ENCODE results near the gene SLC30A1. TPM values are rescaled to one million over a fixed set of nuclear protein-coding genes. Genes with fewer than 3 reads are reported as not detected.

The SLC30A1 gene
- total and polyA plus RNA-seq, 10 of the 15 experiments (the other 5 are each of a cell fraction or from before 2014, with no cell fraction given), result 3.5 to 14.1 (median 8.8) TPM

DNA sequence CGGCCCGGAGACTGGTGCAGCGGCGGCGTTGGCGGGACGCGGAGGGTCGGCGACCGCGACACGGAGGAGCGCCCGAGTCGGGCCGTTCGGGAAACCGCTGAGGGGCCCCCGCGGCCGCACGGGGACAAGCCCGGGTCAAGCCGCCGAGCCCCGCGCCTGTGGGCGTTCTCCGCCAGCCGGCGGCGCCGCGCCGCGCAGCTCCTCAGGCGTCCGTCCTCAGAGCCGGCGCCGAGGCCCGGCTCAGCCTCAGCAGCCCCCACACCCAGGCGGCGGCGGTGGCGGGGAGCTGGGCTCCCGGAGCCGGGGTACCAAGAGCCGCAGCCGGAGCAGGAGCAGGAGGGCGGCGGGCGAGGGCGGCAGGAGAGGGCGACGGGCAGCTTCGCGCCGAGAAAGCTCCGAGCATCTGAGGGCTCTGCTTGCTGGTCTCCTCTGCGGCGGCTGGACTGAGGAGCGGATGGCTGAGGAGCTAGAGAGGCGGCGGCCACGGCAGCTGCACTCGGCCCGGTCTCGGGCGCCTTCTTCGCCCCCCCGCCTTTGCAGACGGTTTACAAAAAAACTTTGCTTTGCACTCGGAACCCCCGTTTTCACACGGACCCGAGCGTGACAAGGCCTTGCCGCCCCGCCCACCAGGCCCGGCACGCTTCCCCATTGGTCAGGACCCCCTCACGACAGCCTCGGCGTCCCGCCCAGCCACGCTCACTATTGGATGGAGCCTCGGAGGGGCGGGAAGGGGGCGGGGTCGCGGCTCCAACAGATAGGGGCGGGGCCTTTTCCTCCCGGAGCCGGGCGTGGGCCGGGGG lies at the start of gene SLC30A1 (continued):
- peak; percentile 5; the same call in 1 of the 2 replicates for TF ChIP-seq NR2C1 (IDR thresholded peaks at IDR 0.05)
- peak; percentile 83 for TF ChIP-seq PAX5 (IDR thresholded peaks at IDR 0.05; ENCODE audit: borderline replicate concordance, low read depth, low read length)
- TF ChIP-seq, protein P1, sequence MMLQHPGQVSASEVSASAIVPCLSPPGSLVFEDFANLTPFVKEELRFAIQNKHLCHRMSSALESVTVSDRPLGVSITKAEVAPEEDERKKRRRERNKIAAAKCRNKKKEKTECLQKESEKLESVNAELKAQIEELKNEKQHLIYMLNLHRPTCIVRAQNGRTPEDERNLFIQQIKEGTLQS (IDR thresholded peaks at IDR 0.05; ENCODE audit: borderline replicate concordance, extremely low read depth, low read depth, low read length), result no peak
- 0 out of 3 replicates have a peak, but pooled peaks have one; percentile 11 for TF ChIP-seq POU2F2 (IDR thresholded peaks at IDR 0.05; ENCODE audit: borderline replicate concordance, low read depth, low read length)
- TF ChIP-seq IKZF1 (conservative IDR thresholded peaks at IDR 0.05), result peak; percentile 49
- no peak for TF ChIP-seq NR2C2 (IDR thresholded peaks at IDR 0.05; ENCODE audit: borderline replicate concordance, control insufficient read depth, insufficient read length, low read depth)
- peak; percentile 54; the same call in 1 of the 2 replicates for TF ChIP-seq PML (IDR thresholded peaks at IDR 0.05; ENCODE audit: low read length)
- TF ChIP-seq, protein P2, sequence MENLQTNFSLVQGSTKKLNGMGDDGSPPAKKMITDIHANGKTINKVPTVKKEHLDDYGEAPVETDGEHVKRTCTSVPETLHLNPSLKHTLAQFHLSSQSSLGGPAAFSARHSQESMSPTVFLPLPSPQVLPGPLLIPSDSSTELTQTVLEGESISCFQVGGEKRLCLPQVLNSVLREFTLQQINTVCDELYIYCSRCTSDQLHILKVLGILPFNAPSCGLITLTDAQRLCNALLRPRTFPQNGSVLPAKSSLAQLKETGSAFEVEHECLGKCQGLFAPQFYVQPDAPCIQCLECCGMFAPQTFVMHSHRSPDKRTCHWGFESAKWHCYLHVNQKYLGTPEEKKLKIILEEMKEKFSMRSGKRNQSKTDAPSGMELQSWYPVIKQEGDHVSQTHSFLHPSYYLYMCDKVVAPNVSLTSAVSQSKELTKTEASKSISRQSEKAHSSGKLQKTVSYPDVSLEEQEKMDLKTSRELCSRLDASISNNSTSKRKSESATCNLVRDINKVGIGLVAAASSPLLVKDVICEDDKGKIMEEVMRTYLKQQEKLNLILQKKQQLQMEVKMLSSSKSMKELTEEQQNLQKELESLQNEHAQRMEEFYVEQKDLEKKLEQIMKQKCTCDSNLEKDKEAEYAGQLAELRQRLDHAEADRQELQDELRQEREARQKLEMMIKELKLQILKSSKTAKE (IDR thresholded peaks at IDR 0.05; ENCODE audit: low read depth, poor library complexity, severe bottlenecking), result no peak
- TF ChIP-seq, protein P3, sequence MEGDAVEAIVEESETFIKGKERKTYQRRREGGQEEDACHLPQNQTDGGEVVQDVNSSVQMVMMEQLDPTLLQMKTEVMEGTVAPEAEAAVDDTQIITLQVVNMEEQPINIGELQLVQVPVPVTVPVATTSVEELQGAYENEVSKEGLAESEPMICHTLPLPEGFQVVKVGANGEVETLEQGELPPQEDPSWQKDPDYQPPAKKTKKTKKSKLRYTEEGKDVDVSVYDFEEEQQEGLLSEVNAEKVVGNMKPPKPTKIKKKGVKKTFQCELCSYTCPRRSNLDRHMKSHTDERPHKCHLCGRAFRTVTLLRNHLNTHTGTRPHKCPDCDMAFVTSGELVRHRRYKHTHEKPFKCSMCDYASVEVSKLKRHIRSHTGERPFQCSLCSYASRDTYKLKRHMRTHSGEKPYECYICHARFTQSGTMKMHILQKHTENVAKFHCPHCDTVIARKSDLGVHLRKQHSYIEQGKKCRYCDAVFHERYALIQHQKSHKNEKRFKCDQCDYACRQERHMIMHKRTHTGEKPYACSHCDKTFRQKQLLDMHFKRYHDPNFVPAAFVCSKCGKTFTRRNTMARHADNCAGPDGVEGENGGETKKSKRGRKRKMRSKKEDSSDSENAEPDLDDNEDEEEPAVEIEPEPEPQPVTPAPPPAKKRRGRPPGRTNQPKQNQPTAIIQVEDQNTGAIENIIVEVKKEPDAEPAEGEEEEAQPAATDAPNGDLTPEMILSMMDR (IDR thresholded peaks at IDR 0.05 in 2 of 3, conservative IDR thresholded peaks at IDR 0.05 in 1 of 3; ENCODE audit: control insufficient read depth in 2 of 3, extremely low read depth in 1 of 3, insufficient read depth in 1 of 3, low read depth in 3 of 3, low read length in 3 of 3), result no peak
- TF ChIP-seq, protein P4, sequence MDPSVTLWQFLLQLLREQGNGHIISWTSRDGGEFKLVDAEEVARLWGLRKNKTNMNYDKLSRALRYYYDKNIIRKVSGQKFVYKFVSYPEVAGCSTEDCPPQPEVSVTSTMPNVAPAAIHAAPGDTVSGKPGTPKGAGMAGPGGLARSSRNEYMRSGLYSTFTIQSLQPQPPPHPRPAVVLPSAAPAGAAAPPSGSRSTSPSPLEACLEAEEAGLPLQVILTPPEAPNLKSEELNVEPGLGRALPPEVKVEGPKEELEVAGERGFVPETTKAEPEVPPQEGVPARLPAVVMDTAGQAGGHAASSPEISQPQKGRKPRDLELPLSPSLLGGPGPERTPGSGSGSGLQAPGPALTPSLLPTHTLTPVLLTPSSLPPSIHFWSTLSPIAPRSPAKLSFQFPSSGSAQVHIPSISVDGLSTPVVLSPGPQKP (IDR thresholded peaks at IDR 0.05; ENCODE audit: low read depth, low read length), result no peak
- TF ChIP-seq EP300 (IDR thresholded peaks at IDR 0.05; ENCODE audit: borderline replicate concordance in 1 of 2, control insufficient read depth in 1 of 2, low read depth in 2 of 2, low read length in 2 of 2), result peak in 1 of 2 experiments; percentile 27; a peak in 1 of 4 replicates
- TF ChIP-seq, protein P5, sequence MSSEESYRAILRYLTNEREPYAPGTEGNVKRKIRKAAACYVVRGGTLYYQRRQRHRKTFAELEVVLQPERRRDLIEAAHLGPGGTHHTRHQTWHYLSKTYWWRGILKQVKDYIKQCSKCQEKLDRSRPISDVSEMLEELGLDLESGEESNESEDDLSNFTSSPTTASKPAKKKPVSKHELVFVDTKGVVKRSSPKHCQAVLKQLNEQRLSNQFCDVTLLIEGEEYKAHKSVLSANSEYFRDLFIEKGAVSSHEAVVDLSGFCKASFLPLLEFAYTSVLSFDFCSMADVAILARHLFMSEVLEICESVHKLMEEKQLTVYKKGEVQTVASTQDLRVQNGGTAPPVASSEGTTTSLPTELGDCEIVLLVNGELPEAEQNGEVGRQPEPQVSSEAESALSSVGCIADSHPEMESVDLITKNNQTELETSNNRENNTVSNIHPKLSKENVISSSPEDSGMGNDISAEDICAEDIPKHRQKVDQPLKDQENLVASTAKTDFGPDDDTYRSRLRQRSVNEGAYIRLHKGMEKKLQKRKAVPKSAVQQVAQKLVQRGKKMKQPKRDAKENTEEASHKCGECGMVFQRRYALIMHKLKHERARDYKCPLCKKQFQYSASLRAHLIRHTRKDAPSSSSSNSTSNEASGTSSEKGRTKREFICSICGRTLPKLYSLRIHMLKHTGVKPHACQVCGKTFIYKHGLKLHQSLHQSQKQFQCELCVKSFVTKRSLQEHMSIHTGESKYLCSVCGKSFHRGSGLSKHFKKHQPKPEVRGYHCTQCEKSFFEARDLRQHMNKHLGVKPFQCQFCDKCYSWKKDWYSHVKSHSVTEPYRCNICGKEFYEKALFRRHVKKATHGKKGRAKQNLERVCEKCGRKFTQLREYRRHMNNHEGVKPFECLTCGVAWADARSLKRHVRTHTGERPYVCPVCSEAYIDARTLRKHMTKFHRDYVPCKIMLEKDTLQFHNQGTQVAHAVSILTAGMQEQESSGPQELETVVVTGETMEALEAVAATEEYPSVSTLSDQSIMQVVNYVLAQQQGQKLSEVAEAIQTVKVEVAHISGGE (CRISPR knock-in tag; IDR thresholded peaks at IDR 0.05), result no peak
- no peak for TF ChIP-seq KDM1A (IDR thresholded peaks at IDR 0.05; ENCODE audit: borderline replicate concordance)
- TF ChIP-seq NR2F1 (conservative IDR thresholded peaks at IDR 0.05), result peak; percentile 81; the same call in 1 of the 2 replicates
